GM18520 (cell line): Measurements from ENCODE around the gene MYT1.

Source experiments
- ATAC-seq: cut with Tn5 transposase; IDR thresholded peaks from one replicate; pipeline ENCODE4 v1.9.1; 2021; ENCODE audit not compliant: unreplicated experiment

The MYT1 gene

DNA sequence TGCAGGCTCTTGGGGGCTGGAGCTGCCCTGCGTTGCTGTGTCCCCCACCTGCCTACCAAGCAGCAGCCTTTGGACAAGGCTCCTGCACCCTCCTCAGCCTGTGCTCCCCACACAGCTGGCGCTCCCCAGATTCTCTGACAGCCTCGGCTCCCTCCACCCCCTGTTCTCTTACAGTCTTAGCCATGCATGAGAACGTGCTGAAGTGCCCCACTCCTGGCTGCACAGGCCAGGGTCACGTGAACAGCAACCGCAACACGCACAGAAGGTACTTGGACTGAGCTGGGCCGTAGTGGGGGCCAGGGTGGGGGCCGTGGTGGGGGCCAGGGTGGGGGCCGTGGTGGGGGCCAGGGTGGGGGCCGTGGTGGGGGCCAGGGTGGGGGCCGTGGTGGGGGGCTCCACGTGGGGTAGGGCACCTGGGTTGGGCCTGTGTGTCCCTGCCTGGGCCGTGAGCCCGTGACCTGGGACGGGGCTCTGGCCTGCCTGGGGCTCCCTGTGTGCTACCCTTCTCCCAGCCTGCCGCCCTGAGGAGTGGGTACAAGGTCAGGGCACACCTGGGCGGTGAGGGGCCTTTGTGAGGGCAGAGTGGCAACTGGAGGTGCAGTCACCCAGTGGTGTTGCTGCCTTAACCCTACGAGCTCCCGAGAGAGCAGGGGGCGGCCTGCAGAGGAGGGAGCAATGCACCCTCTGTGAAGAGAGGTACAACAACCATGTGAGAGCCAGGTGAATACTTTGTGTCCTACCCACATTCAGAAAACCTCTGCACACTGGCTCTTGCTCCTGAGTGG lies 47.8 kb downstream of the MYT1 start:
- ATAC-seq: no peak

DNA sequence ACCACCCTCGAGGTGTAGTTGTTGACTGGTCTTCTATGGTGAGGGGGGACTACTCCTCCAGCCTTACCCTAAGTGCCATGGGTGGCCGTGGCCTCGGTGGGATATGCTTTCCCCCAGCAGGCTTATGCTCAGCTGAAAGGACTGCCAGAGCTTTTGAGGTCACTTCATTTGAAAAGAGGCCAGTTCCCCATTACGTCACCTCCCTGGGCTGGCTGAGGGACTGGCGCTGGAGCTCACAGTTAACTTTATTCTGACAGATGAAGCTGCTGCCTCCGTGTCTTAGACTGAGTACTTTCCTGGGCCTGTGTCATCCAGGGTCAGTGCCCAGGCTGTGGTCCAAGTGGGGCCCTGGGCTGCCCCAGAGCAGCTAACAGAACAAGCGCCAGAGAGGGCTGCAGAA lies 48.5 kb downstream of the MYT1 start:
- no peak for ATAC-seq

DNA sequence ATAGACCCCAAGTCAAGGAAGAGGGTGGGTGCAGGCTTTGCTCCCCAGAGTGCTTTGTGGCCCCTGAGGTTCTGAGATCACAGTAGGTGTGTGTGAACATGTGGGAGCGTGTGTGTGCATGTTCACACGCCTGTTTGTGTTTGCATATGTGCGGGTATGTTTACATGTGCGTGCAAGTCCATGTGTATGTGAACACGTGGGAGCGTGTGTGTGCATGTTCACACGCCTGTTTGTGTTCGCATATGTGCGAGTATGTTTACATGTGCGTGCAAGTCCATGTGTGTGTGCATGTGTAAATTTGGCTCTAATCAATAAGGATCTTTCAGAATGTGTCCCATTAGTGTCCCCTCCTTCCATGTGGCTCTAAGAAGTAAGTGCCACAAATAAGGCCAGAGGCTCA lies 49.9 kb downstream of the MYT1 start:
- ATAC-seq: no peak

DNA sequence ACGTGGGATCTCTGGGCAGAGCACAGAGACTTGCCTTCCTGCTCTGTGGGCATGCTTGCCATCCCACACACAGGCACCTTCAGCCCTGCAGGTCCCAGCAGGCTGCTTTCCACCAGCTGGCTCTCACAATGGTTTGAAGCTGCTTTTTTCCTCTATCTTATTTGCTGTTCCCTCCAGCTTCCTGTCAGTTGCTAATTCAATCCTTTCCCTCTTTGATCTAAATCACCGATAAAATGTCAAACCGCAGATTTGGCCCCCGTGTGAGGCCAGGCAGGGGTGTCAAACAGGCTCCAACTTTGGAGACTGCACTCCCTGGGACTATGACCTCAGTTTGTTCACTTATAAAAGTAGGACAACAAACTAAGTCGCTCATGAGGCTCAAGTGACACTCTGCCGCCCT lies 50.7 kb downstream of the MYT1 start:
- ATAC-seq: no peak

DNA sequence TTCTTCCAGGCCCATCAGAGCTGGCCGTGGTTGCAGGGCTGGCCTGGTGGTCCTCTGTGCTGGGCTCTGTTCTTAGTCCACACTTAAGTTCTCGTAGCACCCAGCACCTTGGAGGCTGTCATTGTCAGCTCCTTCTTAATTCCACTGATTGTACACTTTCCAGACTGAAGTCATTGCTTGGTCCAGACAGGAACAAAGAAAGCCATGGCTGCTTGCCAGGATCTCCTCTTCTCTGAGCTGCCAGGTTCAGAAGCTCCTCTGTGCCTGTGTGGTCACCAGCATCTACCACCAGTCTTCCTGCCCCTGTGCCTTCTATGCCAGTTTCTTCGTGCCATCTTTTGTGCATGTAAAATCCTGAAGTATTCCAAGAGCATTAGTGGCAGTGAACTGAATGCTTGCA lies 51.8 kb downstream of the MYT1 start:
- ATAC-seq: no peak

DNA sequence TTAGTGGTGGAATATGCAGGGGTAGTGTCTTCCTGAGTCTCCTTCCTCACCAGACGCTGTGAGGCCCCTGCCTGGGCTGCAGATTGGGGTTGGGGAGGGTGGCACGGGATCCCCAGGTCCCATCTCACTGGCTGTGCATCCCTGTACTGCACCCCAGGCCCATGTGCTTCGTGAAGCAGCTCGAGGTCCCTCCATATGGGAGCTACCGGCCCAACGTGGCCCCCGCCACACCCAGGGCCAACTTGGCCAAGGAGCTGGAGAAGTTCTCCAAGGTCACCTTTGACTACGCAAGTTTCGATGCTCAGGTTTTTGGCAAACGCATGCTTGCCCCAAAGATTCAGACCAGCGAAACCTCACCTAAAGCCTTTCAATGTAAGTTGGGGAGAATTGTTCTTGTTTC lies 52.7 kb downstream of the MYT1 start:
- ATAC-seq: no peak

DNA sequence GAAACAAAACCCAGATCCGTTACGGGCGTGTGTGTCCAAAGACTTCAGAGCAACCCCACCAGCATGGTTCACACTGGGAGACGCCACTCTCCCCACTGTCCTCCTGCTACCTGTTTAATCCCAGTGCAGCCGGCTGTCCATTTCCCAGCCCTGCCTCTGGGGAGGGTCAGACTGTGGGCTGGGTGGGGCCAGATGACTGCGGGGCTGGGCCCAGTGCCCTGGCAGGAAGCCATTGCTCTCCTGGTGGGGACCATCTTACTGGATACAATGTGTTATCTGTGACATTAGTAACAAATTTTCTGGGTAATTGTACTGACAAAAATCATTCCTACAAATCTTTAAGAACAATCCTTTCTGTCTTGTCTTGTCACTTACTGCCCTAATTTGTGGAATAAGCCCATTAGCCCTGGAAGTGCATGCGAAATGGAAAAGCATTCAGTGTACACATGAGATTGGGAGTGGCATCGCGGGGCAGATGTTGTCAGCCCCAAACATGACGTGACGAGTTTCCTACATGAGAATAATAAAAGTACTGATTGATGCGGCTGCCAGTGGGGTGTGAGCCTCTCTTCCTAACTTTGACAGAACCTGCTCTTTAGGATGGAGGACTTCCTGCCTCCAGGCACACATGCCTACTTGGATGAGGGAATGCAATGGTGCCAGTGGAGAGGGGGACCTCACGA lies 53.4 kb downstream of the MYT1 start:
- no peak for ATAC-seq

DNA sequence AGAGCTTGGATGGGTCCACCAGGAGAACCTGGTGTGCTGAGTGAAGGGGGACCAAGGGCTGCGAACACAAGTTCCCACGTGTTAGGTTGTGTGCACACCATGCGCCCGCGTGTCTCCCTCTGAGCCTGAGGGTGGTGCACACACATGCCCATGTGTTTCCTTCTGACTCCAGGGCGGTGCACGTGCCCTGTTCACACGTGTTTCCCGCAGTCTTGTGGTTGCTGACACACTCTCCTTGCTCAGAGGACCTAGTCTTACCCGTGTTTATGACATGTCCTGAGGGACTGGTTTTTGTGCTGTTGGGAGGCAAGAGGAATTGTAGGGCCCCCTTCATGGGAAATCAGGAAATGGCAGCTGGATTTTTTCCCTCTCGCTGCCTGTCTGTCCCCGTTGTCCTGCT lies 55.0 kb downstream of the MYT1 start:
- no peak for ATAC-seq

DNA sequence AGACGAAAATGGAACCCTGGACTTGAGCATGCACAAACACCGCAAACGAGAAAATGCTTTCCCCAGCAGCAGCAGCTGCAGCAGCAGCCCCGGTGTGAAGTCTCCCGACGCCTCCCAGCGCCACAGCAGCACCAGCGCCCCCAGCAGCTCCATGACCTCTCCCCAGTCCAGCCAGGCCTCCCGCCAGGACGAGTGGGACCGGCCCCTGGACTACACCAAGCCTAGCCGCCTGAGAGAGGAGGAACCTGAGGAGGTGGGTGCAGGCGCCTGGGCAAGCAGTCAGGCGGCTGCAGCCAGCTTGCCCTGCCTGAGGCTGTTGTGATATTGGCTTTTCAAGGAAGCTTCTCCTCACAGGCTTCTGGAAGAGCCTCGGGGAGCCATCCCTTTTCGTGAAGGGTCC lies 55.5 kb downstream of the MYT1 start:
- no peak for ATAC-seq

DNA sequence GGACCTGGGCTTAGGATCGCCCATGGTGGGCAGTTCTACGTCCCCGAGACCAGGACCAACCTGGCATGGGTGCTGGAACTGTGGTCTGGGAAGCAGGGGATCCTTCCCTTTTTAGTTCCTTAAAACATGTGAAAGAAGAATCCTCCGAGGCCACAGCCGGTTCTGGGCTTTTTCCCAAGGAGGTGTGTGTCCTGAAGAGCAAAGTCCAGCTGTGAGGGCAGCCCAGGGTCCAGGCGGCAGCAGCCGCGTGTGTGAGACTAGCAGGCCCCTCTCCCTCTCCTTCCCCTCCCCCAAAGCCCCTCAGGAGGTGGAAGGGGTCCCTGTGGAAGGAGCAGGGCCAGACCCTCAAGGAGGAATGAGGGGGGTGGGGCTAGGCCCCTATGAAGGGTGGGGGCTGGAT lies 56.2 kb downstream of the MYT1 start:
- ATAC-seq: no peak

DNA sequence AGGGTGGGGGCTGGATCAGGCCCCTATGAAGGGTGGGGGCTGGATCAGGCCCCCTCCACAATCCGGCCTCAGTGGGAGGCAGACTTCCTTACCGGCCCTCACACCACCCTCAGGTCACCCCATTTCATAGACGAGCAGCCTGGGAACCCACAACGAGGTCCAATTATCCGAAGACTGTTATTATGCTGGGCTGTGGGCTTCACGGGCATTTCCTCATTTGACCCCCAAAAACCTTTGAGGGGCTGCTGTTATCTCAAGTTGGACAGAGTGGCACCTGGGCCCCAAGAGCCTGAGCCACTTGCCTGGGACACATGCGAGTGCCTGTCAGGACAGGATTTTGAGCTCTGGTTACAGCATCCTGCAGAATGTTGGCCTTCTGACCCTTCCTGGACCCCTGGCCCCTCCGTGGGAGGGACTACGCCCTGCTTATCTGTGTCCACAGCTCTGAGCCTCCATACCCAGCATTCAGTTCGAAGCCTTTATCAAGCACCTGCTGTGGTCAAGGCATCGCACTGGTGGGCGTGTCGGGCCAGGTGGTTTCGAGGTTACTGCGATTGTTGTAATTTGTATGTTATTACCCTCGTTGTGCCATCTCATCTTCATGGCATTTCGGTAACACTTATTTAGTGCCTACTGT lies 56.8 kb downstream of the MYT1 start:
- no peak for ATAC-seq

DNA sequence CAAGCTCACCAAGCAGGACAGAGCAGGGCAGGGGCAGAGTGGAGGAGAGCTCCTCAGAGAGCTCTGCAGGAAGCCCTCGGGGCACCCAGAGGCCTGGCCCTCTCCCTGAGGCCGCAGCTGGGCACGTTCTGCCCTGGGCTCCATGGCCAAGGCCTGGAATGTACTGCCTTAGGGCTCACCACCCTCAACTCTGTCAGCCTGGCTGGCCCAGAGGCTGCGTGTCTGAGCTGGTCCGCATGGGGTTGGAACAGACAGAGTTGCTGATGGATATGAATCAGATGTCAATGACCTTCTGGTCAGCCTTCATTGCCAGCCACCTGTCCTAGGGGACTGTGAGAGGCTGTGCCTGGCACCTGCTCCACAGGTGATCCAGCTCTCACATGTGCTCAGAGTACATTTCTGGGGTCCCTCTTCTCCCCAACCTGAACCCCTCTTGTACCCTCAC lies 58.1 kb downstream of the MYT1 start:
- ATAC-seq: no peak

DNA sequence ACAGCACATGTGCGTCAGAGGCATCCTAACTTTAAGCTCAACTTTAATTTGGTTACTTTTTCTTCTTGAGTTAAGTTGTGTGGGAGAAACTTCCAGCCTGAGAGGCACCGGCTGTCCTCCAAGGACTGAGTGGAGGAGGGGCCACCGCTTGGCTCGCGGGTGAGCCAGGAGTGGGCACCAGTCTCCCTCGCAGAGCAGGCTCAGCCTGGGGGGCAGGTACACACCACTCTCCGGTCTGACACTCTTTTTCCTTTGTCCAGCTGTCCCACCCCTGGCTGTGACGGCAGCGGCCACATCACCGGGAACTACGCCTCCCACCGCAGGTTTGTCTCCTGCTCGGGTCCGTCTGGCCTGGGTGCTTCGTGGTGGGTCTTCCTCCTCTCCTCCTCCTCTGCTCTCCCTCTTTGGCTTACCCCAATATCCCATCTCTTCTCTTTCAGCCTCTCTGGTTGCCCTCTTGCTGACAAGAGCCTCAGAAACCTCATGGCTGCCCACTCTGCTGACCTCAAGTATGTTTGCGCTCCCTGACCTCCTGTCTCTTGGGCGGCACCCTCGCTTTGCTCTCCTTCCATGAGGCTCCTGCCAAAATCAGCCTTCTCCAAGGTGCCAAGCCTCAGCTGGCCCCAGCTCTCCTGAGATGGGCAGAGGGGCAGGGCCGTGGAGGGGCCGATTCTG lies 58.7 kb downstream of the MYT1 start:
- no peak for ATAC-seq

DNA sequence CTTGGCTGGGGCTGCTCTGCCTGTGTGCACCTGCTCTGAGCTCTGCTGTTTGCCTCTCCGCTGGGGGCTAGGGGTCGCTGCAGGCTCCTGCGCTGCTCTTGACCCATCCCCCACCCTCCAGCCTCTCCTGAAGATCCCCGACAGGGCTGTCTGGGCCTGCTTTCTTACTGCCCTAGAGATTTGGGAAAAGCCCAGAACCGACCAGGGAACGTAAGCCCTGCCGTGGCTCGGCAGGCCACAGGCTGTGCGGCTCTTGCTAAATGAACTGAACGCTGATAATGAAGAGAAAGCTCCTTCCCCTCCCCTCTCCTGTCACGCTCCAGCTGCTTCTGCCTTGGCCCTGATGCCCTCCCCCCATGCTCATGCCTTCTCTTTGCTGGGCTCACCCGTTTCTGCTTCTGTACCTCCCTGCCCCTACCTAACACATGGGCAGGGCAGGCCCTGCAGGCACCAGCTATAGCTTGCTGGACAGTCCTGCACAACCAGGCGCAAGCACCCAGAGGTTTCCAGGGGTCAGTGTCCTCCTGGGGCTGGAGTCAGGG lies 59.3 kb downstream of the MYT1 start:
- no peak for ATAC-seq

DNA sequence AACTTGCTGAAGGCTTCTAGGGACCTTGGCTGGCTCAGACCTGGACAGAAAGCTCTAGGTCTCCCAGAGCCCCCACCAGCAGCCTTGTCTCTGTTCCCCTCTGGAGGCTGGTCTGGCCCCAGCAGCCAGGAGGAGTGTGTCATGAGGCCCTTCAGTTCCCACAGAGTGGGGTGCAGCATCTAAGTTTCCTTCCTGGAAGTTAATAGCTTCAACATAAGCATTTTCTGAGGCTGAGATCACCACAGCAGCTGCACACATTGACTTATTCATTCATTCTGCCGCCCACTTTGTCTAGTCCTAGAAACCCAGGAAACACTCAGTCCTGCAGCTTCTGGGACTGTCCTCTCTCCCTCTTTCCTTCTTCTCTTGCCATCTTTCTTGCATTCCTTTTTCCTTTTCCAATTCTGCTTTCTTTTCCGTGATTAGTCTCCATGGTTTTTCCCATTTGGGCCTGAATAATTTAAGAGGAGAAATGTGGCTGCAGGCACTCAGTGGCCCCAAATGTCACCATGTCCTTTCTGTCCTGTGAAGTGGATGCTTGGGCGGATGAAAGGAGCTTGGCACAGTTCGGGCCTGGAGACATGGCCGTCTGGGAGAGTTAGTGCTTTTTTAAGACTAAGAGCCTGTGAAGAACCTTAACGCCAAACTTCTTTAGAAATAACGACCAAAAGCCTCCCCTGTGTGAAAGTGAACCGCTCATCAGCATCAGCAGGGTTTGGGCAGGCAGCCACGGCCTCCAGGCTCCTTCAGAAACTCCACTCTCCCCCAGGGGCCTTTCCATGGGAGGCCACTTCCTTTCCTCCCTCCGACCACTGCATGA lies 60.3 kb downstream of the MYT1 start:
- no peak for ATAC-seq

DNA sequence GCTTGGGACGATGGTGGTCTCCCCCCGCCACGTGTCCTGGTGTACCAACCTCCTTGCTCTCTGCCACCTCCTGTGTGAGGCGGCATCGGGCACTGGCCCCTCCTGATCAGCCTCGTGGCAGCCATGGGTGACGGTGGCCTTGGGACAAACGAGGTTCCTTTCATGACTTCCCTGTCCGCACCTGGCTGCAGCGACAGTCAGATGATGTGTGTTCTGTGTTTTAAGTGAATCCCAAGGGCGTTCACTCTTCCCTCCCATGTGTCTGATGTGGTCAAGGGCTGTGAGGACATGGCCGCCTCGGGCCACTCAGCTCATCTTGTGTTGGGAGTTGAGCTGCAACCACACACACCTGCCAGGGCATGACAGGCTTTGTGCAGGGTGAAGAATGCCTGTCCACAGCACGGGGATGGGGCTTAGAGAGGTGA lies 60.9 kb downstream of the MYT1 start:
- ATAC-seq: no peak

DNA sequence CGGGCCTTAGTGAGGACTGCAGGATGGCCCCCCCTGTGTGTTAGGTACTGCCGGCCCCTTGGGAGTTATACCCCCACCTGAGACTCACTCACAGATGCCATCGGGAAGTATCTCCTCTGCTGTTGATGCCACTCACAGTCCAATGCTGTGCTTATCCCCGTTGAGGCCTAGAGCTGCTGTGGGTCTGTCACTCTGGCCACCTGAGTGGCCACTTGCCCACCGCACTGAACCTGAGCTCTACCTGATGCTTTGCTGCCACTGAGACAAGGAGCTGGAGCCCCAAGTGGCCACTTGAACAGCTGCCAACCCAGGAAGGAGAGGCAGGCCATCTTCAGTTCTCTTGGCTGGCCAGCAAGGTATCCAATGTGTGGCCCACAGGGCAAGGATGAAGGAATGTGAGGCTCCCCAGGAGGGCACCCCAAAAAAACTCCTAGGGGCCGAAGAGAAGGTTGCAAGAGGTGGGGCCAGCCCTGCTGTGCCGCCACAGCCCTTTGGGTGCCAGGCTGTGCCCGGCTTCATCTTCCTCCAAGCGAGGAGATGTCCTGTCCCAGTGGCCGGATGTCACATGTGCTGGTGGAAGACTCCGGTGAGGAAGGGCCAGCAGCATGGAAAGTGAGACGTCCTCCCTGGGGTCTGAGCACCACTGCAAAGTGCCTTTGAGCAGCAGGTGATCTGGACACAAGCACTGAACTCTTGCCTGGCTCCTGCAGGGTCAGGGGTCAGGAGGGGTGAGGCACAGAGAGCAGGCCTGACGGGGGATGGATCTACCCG lies 61.8 kb downstream of the MYT1 start:
- no peak for ATAC-seq

DNA sequence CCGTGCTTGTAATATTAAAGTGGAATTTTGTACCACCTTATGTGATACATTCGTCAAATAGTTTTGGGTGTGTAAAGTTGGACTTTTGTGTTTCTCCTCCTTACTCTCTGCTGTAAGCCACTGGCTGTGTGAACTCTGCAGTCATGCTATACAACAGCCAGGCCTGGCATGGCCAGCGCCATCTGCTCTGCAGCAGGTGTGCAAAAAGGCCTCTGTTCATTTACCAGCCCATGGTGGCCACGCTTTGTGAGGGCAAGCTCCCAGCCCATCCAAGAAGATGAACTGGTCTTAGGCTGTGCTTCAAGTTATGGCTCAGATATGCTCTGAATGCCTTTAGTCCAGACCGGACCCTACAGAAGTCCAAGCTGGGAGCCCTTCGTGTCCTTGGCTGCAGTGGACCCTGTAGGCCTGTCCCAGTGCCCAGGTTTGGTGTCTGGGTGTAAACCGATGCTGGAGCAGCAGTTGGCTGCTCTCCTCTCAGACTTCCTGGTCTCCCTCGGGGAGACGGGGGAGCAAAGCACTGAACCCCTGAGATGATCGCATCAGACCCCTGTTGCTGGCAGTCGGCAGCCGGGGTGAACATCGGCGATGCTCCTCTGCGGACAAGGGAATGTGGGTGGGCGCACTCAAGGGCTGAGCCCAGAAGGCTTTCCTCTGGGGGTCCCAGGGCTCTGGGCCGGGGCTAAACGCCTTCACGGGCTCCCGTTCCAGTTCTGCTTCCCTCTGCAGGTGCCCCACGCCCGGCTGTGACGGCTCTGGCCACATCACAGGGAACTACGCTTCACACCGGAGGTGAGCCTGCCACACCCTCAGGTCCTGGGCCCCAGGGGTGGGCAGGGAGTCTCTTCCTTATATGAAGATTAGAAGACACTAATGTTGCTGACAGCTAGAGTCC lies 62.7 kb downstream of the MYT1 start:
- no peak for ATAC-seq
